Measurements from ENCODE around the gene KRTCAP2. TPM values are rescaled to one million over a fixed set of nuclear protein-coding genes. Genes with fewer than 3 reads are reported as not detected.
"Not testable (repeated sequence)": the region's sequence is repeated elsewhere in the genome, so short reads cannot be mapped to it uniquely, and the experiment has no call there.

Gene KRTCAP2
- polyA plus RNA-seq, 4 donors: 124 to 166 (median 137) TPM

DNA sequence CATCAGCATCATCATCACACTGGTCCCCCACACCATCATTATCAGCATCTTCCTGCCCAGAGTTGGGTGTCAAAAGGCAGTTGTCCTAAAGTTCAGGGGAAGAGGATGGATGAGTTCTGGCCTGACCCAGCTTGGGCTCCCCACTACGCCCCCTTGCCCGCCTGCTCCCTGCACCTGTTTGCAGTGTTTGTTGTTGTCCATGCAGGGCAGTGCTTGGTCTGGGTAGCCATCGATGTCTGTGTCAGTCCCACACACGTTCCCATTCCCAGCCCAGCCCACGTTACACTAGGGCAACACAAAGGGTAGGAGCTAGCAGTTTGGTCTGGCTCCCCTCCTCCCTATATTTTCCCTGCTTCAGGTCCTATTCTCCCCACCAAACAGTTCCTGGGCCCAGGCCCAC is 27.8 kb upstream of the KRTCAP2 start:
- DNase-seq (ENCODE audit: low read depth in 4 of 4, low spot score in 2 of 4): no peak

DNA sequence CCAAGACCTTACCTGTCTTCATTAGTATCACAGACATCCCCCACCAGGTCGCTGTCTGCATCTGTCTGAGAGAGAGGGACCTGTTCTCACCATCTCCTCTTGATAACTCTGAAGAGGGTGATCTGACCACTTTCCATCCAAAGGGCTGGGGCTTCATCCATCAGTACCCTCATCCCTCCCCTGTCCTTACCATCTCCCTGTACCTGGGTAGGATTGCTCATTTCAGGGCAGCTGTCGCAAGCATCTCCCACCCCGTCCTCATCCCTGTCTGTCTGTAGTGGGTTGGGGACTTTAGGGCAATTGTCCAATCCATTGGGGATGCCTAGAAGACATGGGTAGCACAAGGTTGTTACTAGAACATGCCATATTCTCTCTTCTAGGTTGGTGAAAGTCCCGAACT is 26.7 kb upstream of the KRTCAP2 start:
- DNase-seq (ENCODE audit: low read depth in 4 of 4, low spot score in 2 of 4): no peak

DNA sequence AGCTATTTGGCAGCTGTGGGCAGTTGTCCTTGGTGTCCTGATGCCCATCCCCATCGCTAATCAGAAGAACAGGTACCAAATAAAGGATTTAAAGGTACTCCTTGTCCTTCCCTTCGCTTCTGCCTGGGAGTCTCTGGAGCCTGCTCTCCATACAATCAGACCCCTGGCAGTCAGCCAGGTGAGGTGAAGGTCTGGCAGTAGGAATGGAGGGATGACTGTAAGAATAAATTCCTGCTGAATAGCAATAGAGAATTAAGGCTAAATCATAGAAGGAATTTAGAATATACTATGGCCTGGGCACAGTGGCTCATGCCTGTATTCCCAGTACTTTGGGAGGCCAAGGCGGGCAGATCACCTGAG is 25.4 kb upstream of the KRTCAP2 start:
- DNase-seq (ENCODE audit: low read depth in 4 of 4, low spot score in 2 of 4): no peak

DNA sequence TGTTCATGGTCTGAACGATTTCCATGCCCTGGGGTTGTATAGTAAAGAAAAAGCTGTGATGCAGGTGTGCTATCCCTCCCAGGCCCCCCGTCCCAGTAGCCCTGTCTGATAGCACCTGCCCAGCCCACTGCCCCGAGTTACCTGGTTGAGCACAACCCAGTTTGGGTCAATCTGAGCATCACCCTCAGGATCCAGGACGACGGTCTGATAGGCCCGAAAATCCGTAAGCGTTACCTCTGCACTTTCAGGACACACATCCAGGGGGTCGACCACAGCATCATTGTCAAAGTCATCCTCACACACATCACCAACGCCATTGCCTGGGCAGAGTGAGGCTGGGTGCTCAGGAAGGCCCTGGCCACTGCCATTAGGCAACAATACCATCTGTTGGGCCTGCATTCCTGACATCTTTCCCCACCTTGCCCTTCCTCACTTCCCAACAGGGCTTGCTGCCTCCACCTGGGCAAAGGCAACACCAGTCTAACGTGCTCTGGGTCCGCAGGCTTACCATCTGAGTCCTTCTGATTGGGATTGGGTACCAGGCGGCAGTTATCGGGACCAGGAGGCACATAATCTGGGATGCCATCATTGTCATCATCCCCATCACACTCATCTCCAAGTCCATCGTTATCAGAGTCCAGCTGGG is 24.9 kb upstream of the KRTCAP2 start:
- no peak for DNase-seq (ENCODE audit: low read depth in 4 of 4, low spot score in 2 of 4)

DNA sequence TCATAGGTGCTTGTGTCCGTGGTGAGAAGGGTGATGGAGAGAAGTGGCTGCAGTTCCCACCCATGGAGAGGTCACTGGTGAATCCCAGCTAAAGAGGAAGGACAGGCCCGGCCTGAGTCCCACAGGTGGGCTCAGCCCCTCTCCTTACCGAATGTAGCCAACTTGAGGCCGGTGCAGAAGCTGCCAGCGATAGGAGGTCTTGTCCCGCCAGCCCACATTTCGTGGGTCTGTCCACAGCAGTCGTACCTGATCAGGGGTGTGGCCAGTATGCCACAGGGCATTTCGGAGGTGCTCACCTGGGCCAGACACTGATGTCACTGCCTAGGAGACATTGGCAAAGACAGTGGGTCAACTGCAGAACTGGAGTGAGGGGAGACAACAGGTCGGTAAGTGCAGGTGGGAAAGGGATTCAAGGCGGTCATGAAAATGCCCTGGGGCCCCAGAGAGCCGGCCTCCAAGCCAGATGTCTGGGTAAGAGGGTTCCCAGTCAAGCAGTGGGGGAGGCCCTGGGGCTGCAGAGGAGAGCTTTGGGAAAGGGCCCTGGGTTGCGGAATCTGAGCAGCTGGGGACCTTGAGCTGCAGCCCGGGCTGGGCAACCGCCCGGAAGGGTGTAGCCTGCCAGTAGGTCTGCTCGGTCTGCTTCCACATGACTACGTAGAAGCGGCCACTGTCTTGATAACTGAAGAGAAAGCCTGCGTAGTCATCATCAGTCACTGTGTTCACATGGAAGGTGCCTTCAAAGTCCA is 24.0 kb upstream of the KRTCAP2 start:
- no peak for DNase-seq (ENCODE audit: low read depth in 4 of 4, low spot score in 2 of 4)

DNA sequence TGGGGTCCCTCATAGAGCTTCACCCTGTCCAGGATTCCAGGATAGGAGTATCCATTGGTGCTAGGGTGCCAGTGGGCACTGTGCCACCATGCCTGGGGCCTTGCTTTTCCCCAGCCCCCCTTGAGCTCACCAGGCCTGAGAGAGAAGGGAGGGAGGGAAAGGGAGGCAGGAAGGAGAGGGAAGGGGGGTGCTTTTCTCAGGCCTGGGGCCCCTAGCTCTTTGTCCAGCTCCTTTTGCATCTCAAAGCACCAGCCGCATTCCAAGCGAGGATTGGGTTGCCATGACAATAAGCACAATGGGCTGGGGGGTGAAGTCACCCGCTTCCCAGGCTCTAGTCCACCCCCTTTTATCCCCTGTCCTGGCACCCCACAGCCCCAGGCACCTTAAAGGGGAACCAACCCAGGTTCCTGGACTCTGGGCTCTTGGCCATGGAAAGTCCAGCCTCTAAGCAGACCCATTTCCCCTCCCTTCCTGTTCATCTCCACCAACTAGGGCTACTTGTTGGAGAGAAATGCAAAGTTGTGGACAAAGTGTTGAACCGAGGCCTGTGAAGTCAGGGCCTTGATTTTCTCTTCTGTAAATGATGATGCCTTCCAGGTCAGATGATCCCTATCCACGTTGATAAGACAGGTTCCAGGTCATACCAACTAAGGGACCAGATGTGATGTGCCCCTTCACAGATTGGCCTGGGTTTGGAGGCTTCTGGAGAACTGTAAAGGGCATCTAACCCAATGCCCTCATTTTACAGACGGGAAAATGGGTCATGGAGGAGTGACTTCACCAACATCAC is 23.2 kb upstream of the KRTCAP2 start:
- no peak for DNase-seq (ENCODE audit: low read depth in 4 of 4, low spot score in 2 of 4)

DNA sequence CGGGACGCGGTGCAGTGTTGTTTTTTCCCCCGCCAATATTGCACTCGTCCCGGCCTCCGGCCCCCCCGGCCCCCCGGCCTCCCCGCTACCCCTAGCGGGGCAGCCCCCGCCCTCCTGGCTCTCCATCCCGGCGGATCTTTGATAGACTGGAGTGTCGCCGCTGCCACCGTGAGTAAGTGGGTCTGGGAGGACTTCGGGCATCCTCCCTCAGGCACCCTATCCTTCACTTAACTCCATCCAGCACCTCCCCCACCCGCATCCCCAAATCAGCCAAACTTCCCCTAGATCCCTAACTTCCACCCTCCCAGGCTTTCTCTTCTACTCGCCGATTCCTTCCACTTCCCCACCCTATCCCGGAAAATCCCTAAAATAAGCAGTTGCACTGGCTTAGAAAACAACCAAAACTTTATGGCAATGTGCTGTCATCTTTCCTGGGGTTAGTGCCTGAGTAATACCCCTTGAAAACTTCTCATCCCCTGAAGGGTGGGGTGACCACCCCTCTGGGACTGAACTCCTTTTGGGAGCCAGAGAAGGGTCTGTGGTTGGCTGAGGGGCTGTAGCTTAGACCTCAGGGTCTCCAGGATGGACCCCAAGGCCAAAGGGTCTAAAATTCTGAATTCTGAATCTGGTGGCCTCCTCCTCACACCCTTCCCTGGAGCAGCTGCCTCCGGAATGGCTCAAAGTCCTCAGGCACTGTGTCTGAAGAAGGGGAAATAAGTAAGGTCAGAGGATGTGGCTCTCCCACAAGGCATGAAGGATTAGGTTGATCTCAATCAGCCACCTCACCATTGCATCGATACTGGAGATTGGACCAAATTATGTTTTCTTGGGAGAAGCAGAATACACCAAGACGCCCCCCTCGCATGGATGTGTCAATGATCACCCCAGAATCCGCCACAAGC is 22.3 kb upstream of the KRTCAP2 start:
- no peak for DNase-seq (ENCODE audit: low read depth in 4 of 4, low spot score in 2 of 4)

DNA sequence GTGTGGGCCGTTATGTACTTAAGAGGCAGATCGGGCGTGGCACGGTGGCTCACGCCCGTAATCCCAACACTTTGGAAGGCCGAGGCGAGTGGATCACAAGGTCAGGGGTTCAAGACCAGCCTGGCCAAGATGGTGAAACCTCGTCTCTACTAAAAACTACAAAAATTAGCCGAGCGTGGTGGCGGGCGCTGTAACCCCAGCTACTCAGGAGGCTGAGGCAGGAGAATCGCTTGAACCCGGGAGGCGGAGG is 20.8 kb upstream of the KRTCAP2 start:
- not testable (repeated sequence) for DNase-seq (ENCODE audit: low read depth in 4 of 4, low spot score in 2 of 4)

DNA sequence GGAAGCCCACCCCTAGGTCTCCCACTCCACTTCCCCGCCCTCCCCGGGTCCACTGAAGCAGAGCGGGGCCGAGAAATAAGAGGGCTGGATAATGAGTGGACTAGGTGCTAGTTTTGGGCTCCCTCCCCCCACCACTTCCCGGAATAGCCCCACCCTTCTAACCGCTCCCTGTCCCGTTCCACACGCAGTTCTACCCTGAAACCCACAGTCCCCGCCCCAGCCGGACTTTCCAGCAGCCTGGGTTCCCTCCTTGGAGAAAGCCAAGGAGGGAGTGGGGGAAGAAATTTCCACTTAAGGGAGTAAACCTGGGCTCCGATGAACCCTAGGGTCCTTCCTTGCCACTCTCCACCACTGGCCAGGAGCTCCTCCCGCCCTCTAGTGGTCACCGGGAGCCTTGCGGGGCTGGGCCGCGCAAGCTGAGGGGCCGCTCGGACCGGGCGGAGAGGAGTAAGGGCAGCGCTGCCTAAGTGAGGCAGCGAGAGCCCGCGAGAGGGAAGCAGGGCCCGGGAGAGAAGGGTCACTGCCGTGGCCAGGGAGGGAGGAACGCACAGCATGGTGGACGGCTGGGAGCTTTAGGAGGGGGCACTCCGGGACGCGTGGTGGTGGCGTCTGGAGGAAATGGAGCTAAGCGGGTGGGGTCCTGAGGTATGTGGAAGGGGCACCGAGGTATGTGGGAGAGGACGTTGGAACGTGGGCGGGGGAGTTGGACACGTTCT is 20.3 kb upstream of the KRTCAP2 start:
- DNase-seq (ENCODE audit: low read depth in 4 of 4, low spot score in 2 of 4): peak in 1 of 4 donors; percentile 83

DNA sequence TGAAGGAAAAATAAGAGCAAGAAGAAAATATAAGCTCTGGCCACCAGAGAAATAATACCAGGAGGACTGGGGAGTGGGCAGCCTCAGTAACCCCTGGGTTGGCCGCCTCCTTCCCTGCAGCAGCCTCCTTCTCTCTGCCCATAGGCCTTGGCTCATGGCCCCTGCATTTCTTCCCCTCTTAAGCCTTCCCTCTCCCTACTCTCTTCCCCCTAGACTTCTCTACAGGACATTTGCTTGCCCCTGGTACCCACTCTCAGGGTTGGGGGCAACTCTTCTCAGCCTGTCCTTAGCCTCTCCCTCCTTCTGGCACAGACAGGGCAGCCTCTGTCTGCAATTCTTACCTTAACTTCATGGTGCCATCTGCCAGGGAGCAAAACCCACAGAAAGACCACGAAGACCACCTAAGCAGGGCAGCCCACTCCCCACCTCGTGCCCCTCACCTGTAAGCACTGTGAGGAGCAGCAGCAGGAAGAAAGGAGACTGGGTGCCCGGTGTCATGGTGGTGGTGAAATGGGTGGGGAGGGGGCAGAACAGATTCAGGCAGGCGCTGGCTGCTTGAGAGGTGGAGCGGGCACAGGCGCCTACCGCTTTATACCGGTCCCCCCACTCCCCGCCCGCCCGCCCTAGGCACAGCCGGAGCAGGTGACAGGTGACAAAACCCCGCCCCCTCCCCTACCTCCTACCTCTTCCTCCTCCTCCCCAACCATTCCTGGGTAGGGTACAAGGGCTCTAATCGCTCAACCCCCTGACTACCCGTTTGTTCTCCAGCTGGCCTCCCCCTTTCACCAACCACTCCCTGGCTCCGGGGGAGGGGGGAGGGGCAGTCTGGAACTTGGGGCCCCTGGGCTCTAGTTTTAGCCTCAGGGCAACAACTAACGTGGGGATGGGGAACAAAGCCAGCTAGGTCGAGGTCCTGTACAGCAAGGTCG is 19.5 kb upstream of the KRTCAP2 start:
- no peak for DNase-seq (ENCODE audit: low read depth in 4 of 4, low spot score in 2 of 4)

DNA sequence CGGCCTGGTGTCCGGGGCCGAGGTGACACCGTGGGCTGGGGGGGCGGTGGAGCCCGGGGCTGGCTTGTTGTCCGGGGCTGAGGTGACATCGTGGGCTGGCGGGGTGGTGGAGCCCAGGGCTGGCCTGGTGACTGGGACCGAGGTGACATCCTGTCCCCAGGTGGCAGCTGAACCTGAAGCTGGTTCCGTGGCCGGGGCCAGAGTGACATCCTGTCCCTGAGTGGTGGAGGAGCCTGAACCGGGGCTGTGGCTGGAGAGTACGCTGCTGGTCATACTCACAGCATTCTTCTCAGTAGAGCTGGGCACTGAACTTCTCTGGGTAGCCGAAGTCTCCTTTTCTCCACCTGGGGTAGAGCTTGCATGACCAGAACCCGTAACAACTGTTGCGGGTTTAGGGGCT is 18.8 kb upstream of the KRTCAP2 start:
- no peak for DNase-seq (ENCODE audit: low read depth in 4 of 4, low spot score in 2 of 4)

DNA sequence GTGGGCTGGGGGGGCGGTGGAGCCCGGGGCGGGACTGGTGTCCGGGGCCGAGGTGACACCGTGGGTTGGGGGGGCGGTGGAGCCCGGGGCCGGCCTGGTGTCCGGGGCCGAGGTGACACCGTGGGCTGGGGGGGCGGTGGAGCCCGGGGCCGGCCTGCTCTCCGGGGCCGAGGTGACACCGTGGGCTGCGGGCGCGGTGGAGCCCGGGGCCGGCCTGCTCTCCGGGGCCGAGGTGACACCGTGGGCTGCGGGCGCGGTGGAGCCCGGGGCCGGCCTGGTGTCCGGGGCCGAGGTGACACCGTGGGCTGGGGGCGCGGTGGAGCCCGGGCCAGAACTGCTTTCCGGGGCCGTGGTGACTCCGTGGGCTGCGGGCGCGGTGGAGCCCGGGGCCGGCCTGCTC is 16.8 kb upstream of the KRTCAP2 start:
- DNase-seq (ENCODE audit: low read depth in 4 of 4, low spot score in 2 of 4): not testable (repeated sequence)

DNA sequence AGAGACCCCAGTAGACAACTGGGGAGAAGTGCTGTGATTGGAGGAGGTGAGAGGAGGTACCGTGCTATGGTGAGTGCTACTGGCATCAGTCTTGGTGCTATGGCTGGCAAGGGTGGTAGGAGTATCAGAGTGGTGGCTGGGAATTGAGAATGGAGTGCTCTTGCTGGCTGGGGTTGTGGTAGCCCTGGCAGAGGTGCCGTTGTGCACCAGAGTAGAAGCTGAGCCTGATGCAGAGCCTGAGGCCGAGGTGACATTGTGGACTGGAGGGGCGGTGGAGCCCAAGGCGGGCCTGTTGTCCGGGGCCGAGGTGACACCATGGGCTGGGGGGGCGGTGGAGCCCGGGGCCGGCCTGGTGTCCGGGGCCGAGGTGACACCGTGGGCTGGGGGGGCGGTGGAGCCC is 15.2 kb upstream of the KRTCAP2 start:
- DNase-seq (ENCODE audit: low read depth in 4 of 4, low spot score in 2 of 4): no peak

DNA sequence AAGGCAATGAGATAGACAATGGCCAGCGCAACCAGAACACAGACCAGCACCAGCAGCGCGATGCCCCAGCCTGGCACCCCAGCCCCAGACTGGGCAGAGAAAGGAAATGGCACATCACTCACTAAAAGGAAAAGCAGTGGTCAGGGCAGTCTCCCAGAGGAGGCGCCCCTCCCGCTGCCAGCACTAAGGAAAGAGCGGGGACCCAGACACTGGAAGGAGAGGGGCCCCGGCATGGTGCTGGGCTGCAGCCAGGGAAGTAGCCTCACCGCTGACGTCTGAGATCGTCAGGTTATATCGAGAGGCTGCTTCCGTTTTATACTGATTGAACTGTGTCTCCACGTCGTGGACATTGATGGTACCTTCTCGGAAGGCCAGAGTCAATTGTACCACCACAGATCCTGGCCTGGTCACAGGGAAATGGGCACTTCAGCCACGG is 14.4 kb upstream of the KRTCAP2 start:
- no peak for DNase-seq (ENCODE audit: low read depth in 4 of 4, low spot score in 2 of 4)

DNA sequence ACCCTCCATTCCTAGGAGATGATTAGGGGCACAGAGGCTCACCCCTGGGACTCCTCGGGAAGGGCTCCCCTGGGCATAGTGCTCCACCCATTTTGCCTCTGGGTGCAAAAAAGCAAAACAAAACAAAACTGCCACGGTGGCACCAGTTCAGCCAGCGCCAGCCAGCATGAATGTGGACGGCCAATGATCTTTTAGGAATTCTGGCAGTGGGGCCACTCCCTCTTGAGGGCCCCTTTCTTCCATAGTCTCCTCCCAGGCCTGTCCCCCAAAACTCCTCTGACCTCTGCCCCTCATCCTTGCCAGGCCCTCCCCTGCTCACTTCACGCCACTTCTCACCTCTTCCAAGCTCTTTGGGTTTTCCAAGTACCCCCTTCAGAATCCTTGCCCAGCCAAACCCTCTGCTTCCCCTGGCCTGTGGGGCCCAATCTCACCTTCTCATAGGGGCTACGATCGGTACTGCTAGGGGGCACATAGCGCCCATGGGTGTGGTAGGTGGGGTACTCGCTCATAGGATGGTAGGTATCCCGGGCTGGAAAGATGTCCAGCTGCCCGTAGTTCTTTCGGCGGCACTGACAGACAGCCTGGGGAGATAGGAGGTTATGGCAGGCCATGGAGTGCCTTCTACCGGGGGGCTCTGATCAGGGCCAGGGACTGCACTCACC is 13.8 kb upstream of the KRTCAP2 start:
- no peak for DNase-seq (ENCODE audit: low read depth in 4 of 4, low spot score in 2 of 4)

DNA sequence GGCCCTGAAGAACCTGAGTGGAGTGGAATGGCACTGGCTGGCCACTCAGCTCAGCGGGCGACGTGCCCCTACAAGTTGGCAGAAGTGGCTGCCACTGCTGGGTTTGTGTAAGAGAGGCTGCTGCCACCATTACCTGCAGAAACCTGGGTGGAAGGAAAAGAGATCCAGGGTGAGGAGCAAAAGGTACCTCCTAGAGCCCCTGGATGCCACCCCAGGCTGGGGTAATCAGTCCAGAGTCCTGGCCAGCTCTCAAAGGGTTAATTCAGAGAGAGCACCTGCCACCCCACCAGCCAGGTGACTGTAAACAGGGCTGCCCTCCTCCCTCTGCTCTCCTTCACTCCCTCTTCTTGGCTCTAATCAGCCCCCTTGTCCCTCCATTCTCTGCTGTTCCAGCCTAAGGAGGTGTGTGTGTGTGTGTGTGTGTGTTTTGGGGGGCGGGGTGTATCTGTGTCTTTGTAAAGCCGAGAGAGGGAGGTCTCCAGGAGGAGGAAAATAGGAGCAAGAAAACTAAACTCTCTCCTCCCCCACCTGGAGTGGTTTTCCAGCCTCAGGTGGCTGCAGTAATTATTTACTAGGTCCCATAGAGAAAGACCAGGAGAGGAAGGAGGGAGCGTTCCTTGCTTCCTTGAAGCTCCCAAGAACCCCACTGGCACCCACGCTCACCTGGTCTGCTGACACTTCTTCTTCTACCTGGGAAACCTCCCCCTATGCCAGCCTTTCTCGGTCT is 13.1 kb upstream of the KRTCAP2 start:
- no peak for DNase-seq (ENCODE audit: low read depth in 4 of 4, low spot score in 2 of 4)

DNA sequence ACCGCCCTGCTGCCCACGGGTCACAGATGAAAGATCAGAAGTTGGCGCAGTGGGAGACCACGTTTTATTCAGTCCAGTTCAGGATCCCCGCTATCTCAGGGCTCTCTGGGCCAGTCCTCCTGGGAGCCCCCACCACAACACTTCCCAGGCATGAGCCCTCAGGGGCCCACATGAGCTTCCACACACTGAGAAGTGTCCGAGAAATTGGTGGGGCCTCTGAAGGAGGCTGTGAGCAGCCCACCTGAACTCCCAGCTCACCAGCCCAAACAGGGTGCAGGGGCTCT is 12.6 kb upstream of the KRTCAP2 start:
- DNase-seq (ENCODE audit: low read depth in 4 of 4, low spot score in 2 of 4): no peak

Measured in left renal cortex interstitium (tissue), 4 donors.